Mucosa of gallbladder (tissue), 1 donor: ENCODE measurements around the gene PRKAB1. TPM values are rescaled to one million over a fixed set of nuclear protein-coding genes. Genes with fewer than 3 reads are reported as not detected.
"Not testable (repeated sequence)": the region's sequence is repeated elsewhere in the genome, so short reads cannot be mapped to it uniquely, and the experiment has no call there.

Source experiments
- DNase-seq: peaks from one replicate; pipeline ENCODE4 v3.0.0-alpha.2; 2020; ENCODE audit warnings: low spot score
- total RNA-seq: library from RNA; stranded (reverse); gene quantifications from one replicate; pipeline ENCODE4 v1.2.1, GENCODE V29; 2021
- donor health status: DM: no; HTN: no; CAD: no.

PRKAB1 gene
- total RNA-seq, 1 donor from 2014 or later: 51.8 TPM

GRCh38 chr12:119684711-119685369 lies 16.9 kb downstream of the PRKAB1 start:
- no peak for DNase-seq

- no peak for DNase-seq
Measured at GRCh38 chr12:119685375-119685774, 17.4 kb downstream of the PRKAB1 start.

- no peak for DNase-seq
Measured at GRCh38 chr12:119686355-119686754, 18.4 kb downstream of the PRKAB1 start.

GRCh38 chr12:119686776-119687175 lies 18.8 kb downstream of the PRKAB1 start:
- DNase-seq: no peak

GRCh38 chr12:119687406-119687805 lies 19.5 kb downstream of the PRKAB1 start:
- DNase-seq: no peak

- DNase-seq: no peak
Measured at GRCh38 chr12:119687879-119688278, 19.9 kb downstream of the PRKAB1 start.

- DNase-seq: no peak
Measured at GRCh38 chr12:119689935-119690500, 22.1 kb downstream of the PRKAB1 start.

- no peak for DNase-seq
Measured at GRCh38 chr12:119691202-119691810, 23.4 kb downstream of the PRKAB1 start.

GRCh38 chr12:119692410-119692809 lies 24.5 kb downstream of the PRKAB1 start:
- DNase-seq: no peak

- peak; percentile 80 for DNase-seq
Measured at GRCh38 chr12:119692997-119693396, 25.1 kb downstream of the PRKAB1 start.

GRCh38 chr12:119693511-119693910 lies 25.6 kb downstream of the PRKAB1 start:
- DNase-seq: no peak

GRCh38 chr12:119694111-119694510 lies 26.2 kb downstream of the PRKAB1 start:
- no peak for DNase-seq

- DNase-seq: no peak
Measured at GRCh38 chr12:119695034-119695433, 27.1 kb downstream of the PRKAB1 start.

GRCh38 chr12:119696943-119697342 lies 29.0 kb downstream of the PRKAB1 start:
- DNase-seq: no peak

- no peak for DNase-seq
Measured at GRCh38 chr12:119699199-119699760, 31.3 kb downstream of the PRKAB1 start.

- no peak for DNase-seq
Measured at GRCh38 chr12:119700078-119700477, 32.1 kb downstream of the PRKAB1 start.

GRCh38 chr12:119704065-119704747 lies 36.3 kb downstream of the PRKAB1 start:
- no peak for DNase-seq

GRCh38 chr12:119705182-119705581 lies 37.2 kb downstream of the PRKAB1 start:
- DNase-seq: no peak

- not testable (repeated sequence) for DNase-seq
Measured at GRCh38 chr12:119706427-119706826, 38.5 kb downstream of the PRKAB1 start.

GRCh38 chr12:119710374-119710964 lies 42.5 kb downstream of the PRKAB1 start:
- peak; percentile 53 for DNase-seq

- no peak for DNase-seq
Measured at GRCh38 chr12:119710965-119711551, 43.1 kb downstream of the PRKAB1 start.

- no peak for DNase-seq
Measured at GRCh38 chr12:119711693-119712092, 43.8 kb downstream of the PRKAB1 start.
